Liver (tissue), 9 donors: ENCODE measurements around the gene CPLX3. TPM values are rescaled to one million over a fixed set of nuclear protein-coding genes. Genes with fewer than 3 reads are reported as not detected.

Source experiments
- DNase-seq: peaks from one replicate; pipeline ENCODE4 v3.0.0-alpha.2; 2017; ENCODE audit warnings: low spot score
- H3K27ac ChIP-seq, 2 donors: one replicate each; pipeline ENCODE4 v1.7.0; 2013; ENCODE audit warnings: inconsistent platforms in 2 of 2, low read length in 2 of 2, control low read depth in 1 of 2, low read depth in 1 of 2, mild to moderate bottlenecking in 1 of 2
- H3K27me3 ChIP-seq, 4 donors: one replicate each; pipeline versions ENCODE4 v1.6.1 to v1.7.0; 2013; ENCODE audit warnings: low read length in 3 of 4, inconsistent platforms in 1 of 4, mild to moderate bottlenecking in 1 of 4, moderate library complexity in 1 of 4; ENCODE audit not compliant: control insufficient read depth in 4 of 4, insufficient read depth in 4 of 4
- H3K36me3 ChIP-seq, 4 donors: one replicate each; pipeline versions ENCODE4 v1.6.1 to v1.7.0; 2013; ENCODE audit warnings: low read length in 3 of 4, mild to moderate bottlenecking in 3 of 4, low read depth in 1 of 4, moderate library complexity in 1 of 4; ENCODE audit not compliant: control insufficient read depth in 4 of 4, insufficient read depth in 3 of 4
- H3K4me1 ChIP-seq, 4 donors: one replicate each; pipeline versions ENCODE4 v1.6.1 to v1.7.0; 2013; ENCODE audit warnings: low read length in 3 of 4, mild to moderate bottlenecking in 3 of 4, moderate library complexity in 1 of 4; ENCODE audit not compliant: control insufficient read depth in 4 of 4, insufficient read depth in 4 of 4
- H3K4me3 ChIP-seq, 3 donors: one replicate each; pipeline versions ENCODE4 v1.6.1 to v1.7.0; 2013; ENCODE audit warnings: low read length in 3 of 3, control low read depth in 1 of 3, low read depth in 1 of 3, mild to moderate bottlenecking in 1 of 3
- H3K9ac ChIP-seq, 2 donors: one replicate each; pipeline ENCODE4 v1.7.0; 2013; ENCODE audit warnings: low read length in 2 of 2, mild to moderate bottlenecking in 2 of 2, moderate library complexity in 2 of 2, control low read depth in 1 of 2, low read depth in 1 of 2
- H3K9me3 ChIP-seq, 4 donors: one replicate each; pipeline versions ENCODE4 v1.6.1 to v1.7.0; 2013; ENCODE audit warnings: low read length in 3 of 4; ENCODE audit not compliant: control insufficient read depth in 4 of 4
- EGR1 ChIP-seq, 2 donors: IDR thresholded peaks; 2 replicates each; pipeline ENCODE4 v1.6.1; 2016 to 2018; ENCODE audit warnings: antibody characterized with exemption in 2 of 2, low read depth in 2 of 2
- FOXA1 ChIP-seq: IDR thresholded peaks from 2 replicates; pipeline ENCODE4 v1.6.1; 2016; ENCODE audit warnings: antibody characterized with exemption
- FOXA2 ChIP-seq: IDR thresholded peaks from 2 replicates; pipeline ENCODE4 v1.6.1; 2016; ENCODE audit warnings: antibody characterized with exemption
- GABPA ChIP-seq, 2 donors: IDR thresholded peaks in 1 of 2; conservative IDR thresholded peaks in 1 of 2; 2 replicates each; pipeline ENCODE4 v1.6.1; 2016; ENCODE audit warnings: antibody characterized with exemption in 2 of 2, mild to moderate bottlenecking in 1 of 2, moderate library complexity in 1 of 2
- HNF4A ChIP-seq, 2 donors: conservative IDR thresholded peaks; 2 replicates each; pipeline ENCODE4 v1.6.1; 2016; ENCODE audit warnings: antibody characterized with exemption in 2 of 2, mild to moderate bottlenecking in 2 of 2
- JUND ChIP-seq, 2 donors: IDR thresholded peaks; 2 replicates each; pipeline ENCODE4 v1.6.1; 2016; ENCODE audit warnings: antibody characterized with exemption in 2 of 2
- NR2F2 ChIP-seq: IDR thresholded peaks from 2 replicates; pipeline ENCODE4 v1.6.1; 2016; ENCODE audit warnings: antibody characterized with exemption
- REST ChIP-seq: IDR thresholded peaks from 2 replicates; pipeline ENCODE4 v1.6.1; 2016; ENCODE audit warnings: antibody characterized with exemption, mild to moderate bottlenecking
- RXRA ChIP-seq, 2 donors: IDR thresholded peaks; 2 replicates each; pipeline ENCODE4 v1.6.1; 2017 to 2018; ENCODE audit warnings: antibody characterized with exemption in 2 of 2, mild to moderate bottlenecking in 1 of 2
- SP1 ChIP-seq: IDR thresholded peaks from 2 replicates; pipeline ENCODE4 v1.6.1; 2018; ENCODE audit warnings: antibody characterized with exemption, mild to moderate bottlenecking
- TAF1 ChIP-seq: conservative IDR thresholded peaks from 2 replicates; pipeline ENCODE4 v1.6.1; 2016; ENCODE audit warnings: antibody characterized with exemption, mild to moderate bottlenecking
- YY1 ChIP-seq: IDR thresholded peaks from 2 replicates; pipeline ENCODE4 v1.6.1; 2016; ENCODE audit warnings: antibody characterized with exemption, mild to moderate bottlenecking
- WGBS: extraction: QIAGEN DNeasy Blood & Tissue Kit; methylation state at CpG from one replicate; pipeline ENCODE4 v1.1.7; 2013; 5-methylcytosine and 5-hydroxymethylcytosine counted together
- polyA plus RNA-seq, 2 donors: library from polyadenylated mRNA; stranded (reverse) in 1 of 2; unstranded in 1 of 2; fragments of 200-250 nt in 1 of 2; fragments of >200 nt in 1 of 2; fragmentation: Nextera tagmentation in 1 of 2; extraction: Ambion mirVana in 1 of 2; gene quantifications; one replicate each; pipeline versions ENCODE4 v1.2.1 to v1.2.3, GENCODE V29; 2013 to 2015
- total RNA-seq, 2 donors: library from RNA; depleted of rRNA; stranded (reverse); fragments of >200 nt; gene quantifications; one replicate each; pipeline ENCODE4 v1.2.3, GENCODE V29; 2014
- TF ChIP-seq, protein P1 (sequence below): IDR thresholded peaks from 2 replicates; pipeline ENCODE4 v1.6.1; 2016; ENCODE audit warnings: antibody characterized with exemption
- TF ChIP-seq, protein P2 (sequence below): fragments of 150-350 bp; IDR thresholded peaks from 2 replicates; pipeline ENCODE4 v1.5.1; 2017; ENCODE audit warnings: improper control_type of control experiment, low read depth, low read length; ENCODE audit not compliant: missing input control
- TF ChIP-seq, protein P3 (sequence below): IDR thresholded peaks from 2 replicates; pipeline ENCODE4 v1.6.1; 2016; ENCODE audit warnings: antibody characterized with exemption
- donor health status: healthy.
- donor health status: healthy.
- donor health status: healthy.
- donor health status: healthy.
- donor health status: healthy.

CPLX3 gene
- total and polyA plus RNA-seq, 4 donors: not detected

GRCh38 chr15:74795966-74796625, 30.3 kb upstream of the CPLX3 start:
- no peak for DNase-seq
- Histone ChIP-seq H3K4me1 (peaks cover 23 to 80% (median 57%) of the 10 kb centered on the region in 4 donors), H3K36me3 (peaks cover 0 to 7% (median 3%) of the 10 kb centered on the region in 4 donors), H3K27ac (peak overlapping the region in 1 of 2 donors; percentile 40), H3K9me3 (no peaks in the 10 kb centered on the region), H3K27me3 (no peaks in the 10 kb centered on the region), H3K4me3 (no peak overlapping the region), H3K9ac (no peak overlapping the region)
- TF ChIP-seq YY1 (no peak), HNF4A (conservative IDR thresholded peaks at IDR 0.05) (no peak), NR2F2 (no peak), TAF1 (no peak), FOXA2 (no peak), EGR1 (IDR thresholded peaks at IDR 0.05; ENCODE audit: low read depth in 2 of 2) (no peak), SP1 (no peak), FOXA1 (no peak), RXRA (IDR thresholded peaks at IDR 0.05) (no peak), JUND (IDR thresholded peaks at IDR 0.05) (no peak), GABPA (IDR thresholded peaks at IDR 0.05 in 1 of 2, conservative IDR thresholded peaks at IDR 0.05 in 1 of 2) (no peak), REST (no peak)
- TF ChIP-seq, protein P1, sequence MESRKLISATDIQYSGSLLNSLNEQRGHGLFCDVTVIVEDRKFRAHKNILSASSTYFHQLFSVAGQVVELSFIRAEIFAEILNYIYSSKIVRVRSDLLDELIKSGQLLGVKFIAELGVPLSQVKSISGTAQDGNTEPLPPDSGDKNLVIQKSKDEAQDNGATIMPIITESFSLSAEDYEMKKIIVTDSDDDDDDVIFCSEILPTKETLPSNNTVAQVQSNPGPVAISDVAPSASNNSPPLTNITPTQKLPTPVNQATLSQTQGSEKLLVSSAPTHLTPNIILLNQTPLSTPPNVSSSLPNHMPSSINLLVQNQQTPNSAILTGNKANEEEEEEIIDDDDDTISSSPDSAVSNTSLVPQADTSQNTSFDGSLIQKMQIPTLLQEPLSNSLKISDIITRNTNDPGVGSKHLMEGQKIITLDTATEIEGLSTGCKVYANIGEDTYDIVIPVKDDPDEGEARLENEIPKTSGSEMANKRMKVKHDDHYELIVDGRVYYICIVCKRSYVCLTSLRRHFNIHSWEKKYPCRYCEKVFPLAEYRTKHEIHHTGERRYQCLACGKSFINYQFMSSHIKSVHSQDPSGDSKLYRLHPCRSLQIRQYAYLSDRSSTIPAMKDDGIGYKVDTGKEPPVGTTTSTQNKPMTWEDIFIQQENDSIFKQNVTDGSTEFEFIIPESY: no peak
- TF ChIP-seq, protein P2, sequence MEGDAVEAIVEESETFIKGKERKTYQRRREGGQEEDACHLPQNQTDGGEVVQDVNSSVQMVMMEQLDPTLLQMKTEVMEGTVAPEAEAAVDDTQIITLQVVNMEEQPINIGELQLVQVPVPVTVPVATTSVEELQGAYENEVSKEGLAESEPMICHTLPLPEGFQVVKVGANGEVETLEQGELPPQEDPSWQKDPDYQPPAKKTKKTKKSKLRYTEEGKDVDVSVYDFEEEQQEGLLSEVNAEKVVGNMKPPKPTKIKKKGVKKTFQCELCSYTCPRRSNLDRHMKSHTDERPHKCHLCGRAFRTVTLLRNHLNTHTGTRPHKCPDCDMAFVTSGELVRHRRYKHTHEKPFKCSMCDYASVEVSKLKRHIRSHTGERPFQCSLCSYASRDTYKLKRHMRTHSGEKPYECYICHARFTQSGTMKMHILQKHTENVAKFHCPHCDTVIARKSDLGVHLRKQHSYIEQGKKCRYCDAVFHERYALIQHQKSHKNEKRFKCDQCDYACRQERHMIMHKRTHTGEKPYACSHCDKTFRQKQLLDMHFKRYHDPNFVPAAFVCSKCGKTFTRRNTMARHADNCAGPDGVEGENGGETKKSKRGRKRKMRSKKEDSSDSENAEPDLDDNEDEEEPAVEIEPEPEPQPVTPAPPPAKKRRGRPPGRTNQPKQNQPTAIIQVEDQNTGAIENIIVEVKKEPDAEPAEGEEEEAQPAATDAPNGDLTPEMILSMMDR: no peak
- TF ChIP-seq, protein P3, sequence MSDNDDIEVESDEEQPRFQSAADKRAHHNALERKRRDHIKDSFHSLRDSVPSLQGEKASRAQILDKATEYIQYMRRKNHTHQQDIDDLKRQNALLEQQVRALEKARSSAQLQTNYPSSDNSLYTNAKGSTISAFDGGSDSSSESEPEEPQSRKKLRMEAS: no peak
- 89% methylated on average over 14 of the region's 14 CpGs for WGBS
